GM21526 (cell line): ENCODE results near the gene NPHP4.

ENCODE experiments used
- ATAC-seq: cut with Tn5 transposase; IDR thresholded peaks from one replicate; pipeline ENCODE4 v1.9.1; 2021; ENCODE audit warnings: moderate library complexity; ENCODE audit not compliant: unreplicated experiment, low FRiP score

Gene NPHP4

GRCh38 chr1:6005276-6005917 lies 13.2 kb upstream of the NPHP4 start:
- ATAC-seq: no peak

GRCh38 chr1:6004412-6005123 lies 12.3 kb upstream of the NPHP4 start:
- no peak for ATAC-seq

- ATAC-seq: no peak
Observed at GRCh38 chr1:6003568-6004411, 11.6 kb upstream of the NPHP4 start.

- no peak for ATAC-seq
Observed at GRCh38 chr1:6002714-6003501, 10.7 kb upstream of the NPHP4 start.

- ATAC-seq: no peak
Observed at GRCh38 chr1:6001992-6002576, 9.9 kb upstream of the NPHP4 start.

- no peak for ATAC-seq
Observed at GRCh38 chr1:6000444-6001288, 8.4 kb upstream of the NPHP4 start.

DNA sequence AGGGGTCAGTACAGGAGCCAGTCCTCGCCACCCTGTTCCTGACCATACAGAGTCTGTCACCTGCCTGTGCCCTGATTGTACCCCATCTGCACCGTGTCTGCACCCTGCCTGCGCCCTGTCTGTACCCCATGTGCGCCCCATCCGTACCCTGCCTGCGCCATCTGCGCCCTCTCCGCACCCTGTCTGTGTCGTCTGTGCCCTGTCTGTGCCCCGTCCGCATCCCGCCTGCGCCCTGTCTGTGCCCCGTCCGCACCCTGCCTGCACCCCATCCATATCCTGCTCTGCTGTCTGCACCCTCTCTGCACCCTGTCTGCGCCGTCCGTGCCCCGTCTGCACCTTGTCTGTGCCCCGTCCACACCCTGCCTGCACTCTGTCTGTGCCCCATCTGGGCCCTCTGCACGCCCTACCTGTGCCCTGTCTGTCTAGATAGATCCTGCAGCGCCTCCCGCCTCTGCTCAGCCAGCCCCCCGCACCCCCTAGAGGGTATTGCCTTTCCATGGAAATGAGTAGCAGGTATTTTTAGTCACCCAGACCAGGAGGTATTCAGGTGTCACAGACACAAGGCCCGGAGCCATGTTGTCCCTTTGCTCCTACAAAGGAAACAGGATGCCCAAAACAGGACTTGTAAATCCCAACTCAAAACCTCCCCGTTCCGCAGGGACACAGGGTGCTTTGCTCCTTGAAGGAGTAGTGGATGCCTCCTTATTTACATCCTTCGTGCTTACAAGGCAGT lies 7.7 kb upstream of the NPHP4 start:
- ATAC-seq: no peak

- ATAC-seq: no peak
Observed at GRCh38 chr1:5998906-5999301, 6.7 kb upstream of the NPHP4 start.

- ATAC-seq: no peak
Observed at GRCh38 chr1:5998051-5998905, 6.1 kb upstream of the NPHP4 start.

DNA sequence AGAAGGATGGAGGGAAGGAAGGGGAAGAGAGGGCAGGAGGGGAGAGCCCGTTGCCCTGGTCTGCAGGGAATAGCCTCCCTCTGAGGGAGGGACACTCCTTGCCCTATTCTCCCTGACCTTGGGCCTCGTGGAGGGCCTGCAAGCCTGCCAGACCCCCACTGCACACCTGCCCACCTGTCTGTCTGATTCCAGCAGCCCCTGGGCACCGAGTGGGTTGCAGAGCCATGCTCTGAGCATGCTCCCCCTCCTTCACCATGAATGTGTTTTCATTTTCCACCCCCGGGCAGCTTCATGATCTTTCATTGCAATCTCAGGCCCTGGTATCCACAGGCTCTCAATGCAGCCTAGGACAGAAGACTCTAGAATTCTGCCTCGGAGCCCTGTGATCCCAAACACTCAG lies 5.1 kb upstream of the NPHP4 start:
- ATAC-seq: no peak

DNA sequence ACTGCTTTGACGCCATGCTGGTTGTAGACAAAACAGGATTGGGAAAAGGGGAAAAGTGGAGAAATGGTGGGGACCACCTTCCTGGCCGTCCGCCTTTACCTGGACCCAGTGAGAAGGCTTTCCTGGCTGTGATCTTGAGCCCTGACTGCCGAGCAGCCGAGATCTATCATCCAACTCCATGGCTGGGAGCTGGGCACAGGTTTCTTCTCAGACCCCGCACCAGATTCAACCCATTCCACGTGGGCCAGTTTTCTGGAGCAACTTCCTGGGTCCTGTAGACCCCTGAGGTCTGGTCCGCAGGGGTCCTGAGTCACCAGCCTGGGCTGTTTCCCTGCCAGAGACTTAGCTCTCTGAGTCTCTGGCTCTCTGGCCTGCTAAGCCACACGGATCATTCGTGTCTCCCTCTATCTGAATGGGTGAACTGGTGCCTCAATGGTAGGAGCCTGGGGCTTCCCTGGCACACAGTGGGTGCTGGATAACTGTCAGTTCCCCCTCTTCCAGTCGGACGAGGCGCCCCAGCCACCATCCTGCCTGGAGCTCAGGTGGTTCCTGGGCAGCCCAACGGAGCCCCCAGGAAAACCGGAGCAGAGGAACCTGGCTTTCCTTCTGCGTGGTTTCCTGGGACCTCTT lies 4.5 kb upstream of the NPHP4 start:
- no peak for ATAC-seq

DNA sequence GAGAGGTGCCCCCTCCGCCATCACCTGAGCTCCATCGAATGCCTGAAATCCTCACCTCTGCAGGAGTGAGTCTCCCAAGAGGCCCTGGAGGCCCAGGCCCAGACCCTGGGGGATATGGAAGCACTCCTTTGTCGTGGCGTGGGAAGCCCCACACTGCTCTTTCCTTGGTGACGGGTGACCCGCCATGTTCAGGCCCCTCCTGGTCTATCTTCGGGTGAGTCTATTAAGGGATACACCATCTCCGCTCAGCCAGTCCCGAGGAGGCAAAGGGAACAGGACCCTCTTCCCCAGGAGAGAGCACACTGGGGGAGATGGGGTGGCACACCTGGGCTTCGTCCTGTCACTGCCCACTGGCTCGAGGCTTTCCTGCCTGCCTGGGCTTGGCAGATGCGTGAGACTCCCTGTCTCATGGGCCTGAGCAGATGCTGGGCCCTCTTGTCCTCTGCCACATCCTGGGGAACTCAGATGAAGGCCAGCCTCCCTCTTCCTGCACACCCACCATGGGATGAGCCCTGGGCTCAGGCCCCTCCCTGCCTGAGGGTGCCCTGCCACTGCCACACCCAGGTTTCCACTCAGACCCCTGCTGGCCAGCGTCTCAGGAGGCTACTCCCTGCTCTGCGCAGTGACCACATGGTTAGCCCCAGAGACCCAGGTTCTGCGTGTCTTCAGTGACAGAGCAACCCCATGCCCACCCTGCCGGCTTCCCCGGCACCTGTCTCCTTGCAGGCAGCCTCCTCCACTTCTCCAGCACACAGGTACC lies 3.8 kb upstream of the NPHP4 start:
- no peak for ATAC-seq

DNA sequence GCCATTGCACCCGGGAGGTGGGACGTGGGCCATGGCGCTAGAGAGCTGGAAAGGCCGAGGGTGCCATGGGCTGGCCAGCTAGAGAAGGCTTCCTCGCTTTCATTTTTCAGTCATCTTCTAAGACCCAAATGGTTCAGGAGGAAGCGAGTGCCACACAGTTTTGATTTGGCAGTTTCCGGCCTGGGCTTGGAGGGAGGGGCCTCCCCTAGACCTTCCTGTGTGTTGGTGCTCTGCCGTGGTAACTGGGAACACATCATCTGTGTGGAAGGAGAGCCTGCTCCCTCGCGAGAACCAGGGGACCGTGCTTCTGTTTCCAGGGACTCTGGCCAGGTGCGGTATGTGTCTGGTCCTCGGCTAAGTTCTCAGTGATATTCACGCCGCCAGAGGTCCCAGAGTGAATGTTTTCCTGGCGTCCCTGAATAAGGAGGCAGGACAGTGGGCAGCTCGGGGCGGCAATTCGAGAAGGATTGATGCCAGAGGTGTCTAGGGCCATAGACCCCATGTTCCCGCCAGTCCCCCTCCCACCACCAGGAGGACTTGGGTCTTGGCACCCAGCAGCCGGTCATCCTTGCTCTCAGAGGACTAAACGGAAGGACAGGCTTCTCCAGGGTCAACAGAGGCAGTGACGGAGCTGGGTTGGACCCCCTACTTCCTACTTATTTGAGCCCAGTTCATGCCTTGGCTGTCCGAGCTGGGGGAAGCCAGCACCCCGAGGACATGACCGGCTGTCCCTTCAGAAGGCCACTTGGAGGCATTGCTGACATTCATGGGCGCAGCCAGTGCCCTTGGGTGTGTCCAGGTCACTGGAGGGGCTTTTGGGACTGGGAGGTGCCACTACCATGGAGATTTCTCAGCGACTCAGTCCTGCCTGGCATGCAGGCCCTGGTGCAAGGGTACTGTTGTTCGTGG lies 2.7 kb upstream of the NPHP4 start:
- ATAC-seq: no peak

DNA sequence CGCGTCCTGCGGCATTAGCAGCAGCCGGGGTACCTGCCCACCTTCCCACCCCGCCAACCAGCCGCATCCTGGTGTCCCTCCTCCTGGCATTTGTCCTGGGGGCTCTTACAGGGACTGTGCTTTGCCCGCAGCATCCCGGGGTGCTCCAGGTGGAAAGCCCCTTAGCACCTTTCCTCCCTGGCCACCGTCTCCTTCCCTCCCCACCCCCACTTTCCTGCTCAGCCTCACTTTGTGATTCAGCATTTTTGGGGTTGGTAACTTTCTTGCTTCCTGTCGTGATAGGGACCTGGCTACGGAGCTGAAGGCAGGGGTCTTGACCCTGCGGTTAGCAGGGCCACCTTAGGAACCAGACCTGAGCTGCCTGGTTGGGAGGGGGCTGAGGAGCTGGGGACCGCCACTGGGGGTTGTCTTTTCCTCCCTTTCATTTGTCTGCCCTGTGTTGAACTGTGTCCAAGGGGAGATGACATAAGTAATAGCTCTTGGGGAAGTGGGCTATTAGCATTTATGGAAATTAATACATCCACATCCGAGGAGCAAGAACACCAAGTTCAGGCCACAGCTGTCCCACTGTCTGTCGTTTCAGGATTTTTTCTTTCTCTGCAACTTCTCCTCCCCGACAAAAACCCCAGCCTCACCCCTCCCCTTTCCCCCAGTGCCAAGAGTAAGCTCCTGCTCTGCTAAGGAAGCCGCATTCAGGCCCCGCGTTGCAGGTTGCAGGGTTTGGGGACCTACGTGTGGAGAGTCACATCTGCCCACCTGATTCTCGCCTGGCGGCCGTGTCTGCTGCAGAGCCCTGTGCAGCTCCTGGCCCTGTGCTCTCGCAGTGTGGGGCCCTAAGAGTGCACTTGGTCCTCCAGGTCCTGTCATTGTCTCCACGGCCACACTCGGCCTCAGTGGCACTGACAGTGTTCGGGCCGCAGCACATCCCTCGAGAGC lies 1.6 kb upstream of the NPHP4 start:
- ATAC-seq: no peak
